A549 (cell line): ENCODE data around the gene PSMA7. TPM values are rescaled to one million over a fixed set of nuclear protein-coding genes. Genes with fewer than 3 reads are reported as not detected.

Source experiments
- ATAC-seq, 2 experiments: fragments of 200-7000 bp in 1 of 2; fragments of >200 bp in 1 of 2; cut with Nextera tagmentation in 1 of 2; cut with Tn5 transposase in 1 of 2; 3 replicates each; pipeline versions ENCODE4 v1.8.0 to v1.9.1; 2018 to 2020; ENCODE audit warnings: mild to moderate bottlenecking in 1 of 2, moderate library complexity in 1 of 2
- CTCF ChIA-PET: fragments of 300-600 bp; sonication (Branson Sonifier 250); formaldehyde crosslinking; extraction: SDS; loops from one replicate; lab custom pipeline; 2021; ENCODE audit warnings: antibody characterized with exemption, inconsistent platforms; lab: Yijun Ruan, JAX
- POLR2A ChIA-PET: fragments of 350-600 bp; formaldehyde crosslinking; extraction: SDS; loops from one replicate; lab custom pipeline; 2021; ENCODE audit warnings: antibody characterized with exemption, inconsistent platforms; lab: Yijun Ruan, JAX
- DNase-seq, 2 experiments: peaks; one replicate each; pipeline versions ENCODE4 v3.0.0 to v3.0.0-alpha.2; 2011 to 2016; ENCODE audit warnings: low read depth in 1 of 2, low spot score in 1 of 2
- FAIRE-seq: peaks from 2 replicates; lab custom pipeline; 2011; peaks lifted over from hg19 to GRCh38; lab: Jason Lieb, UNC
- H3K27ac ChIP-seq, 2 experiments: fragments of >200 bp; sonication (Bioruptor Twin); formaldehyde crosslinking; 3 replicates each; pipeline ENCODE4 v1.5.1; 2016 to 2017
- H3K4me1 ChIP-seq: fragments of >200 bp; sonication (Bioruptor Twin); formaldehyde crosslinking; 3 replicates; pipeline ENCODE4 v1.6.1; 2016
- H3K4me2 ChIP-seq: fragments of >200 bp; sonication (Bioruptor Twin); formaldehyde crosslinking; 3 replicates; pipeline ENCODE4 v1.6.1; 2016
- H3K4me3 ChIP-seq: fragments of >200 bp; sonication (Bioruptor Twin); formaldehyde crosslinking; 3 replicates; pipeline ENCODE4 v1.5.1; 2016
- H3K9me3 ChIP-seq: fragments of >200 bp; sonication (Bioruptor Twin); formaldehyde crosslinking; 3 replicates; pipeline ENCODE4 v1.6.1; 2016
- BHLHE40 ChIP-seq: IDR thresholded peaks from 2 replicates; pipeline ENCODE4 v1.6.1; 2012; ENCODE audit warnings: low read depth, low read length, inconsistent platforms
- CTCF ChIP-seq: fragments of >200 bp; sonication (Bioruptor Twin); formaldehyde crosslinking; IDR thresholded peaks from 3 replicates; pipeline ENCODE4 v1.5.1; 2016
- E2F6 ChIP-seq: IDR thresholded peaks from 2 replicates; pipeline ENCODE4 v1.6.1; 2012; ENCODE audit warnings: low read depth, borderline replicate concordance
- EHF ChIP-seq: fragments of 250-450 bp; sonication (Bioruptor Pico); IDR thresholded peaks from 2 replicates; pipeline ENCODE4 v1.5.0; 2020; ENCODE audit warnings: mild to moderate bottlenecking
- FOXS1 ChIP-seq: fragments of 250-450 bp; sonication (Bioruptor Pico); IDR thresholded peaks from 2 replicates; pipeline ENCODE4 v1.5.0; 2020; ENCODE audit warnings: mild to moderate bottlenecking, moderate library complexity
- GATA3 ChIP-seq: IDR thresholded peaks from 2 replicates; pipeline ENCODE4 v1.6.1; 2012; ENCODE audit warnings: borderline replicate concordance
- HDAC2 ChIP-seq: fragments of 200-600 bp; sonication (generic); IDR thresholded peaks from 2 replicates; pipeline ENCODE4 v1.6.1; 2016
- HES2 ChIP-seq: fragments of >200 bp; sonication (Bioruptor Twin); formaldehyde crosslinking; IDR thresholded peaks from 2 replicates; pipeline ENCODE4 v1.6.1; 2016
- HOXB5 ChIP-seq: fragments of 250-450 bp; sonication (Bioruptor Pico); IDR thresholded peaks from 2 replicates; pipeline ENCODE4 v1.5.0; 2020; ENCODE audit warnings: mild to moderate bottlenecking, moderate library complexity
- MAX ChIP-seq: IDR thresholded peaks from 2 replicates; pipeline ENCODE4 v1.6.1; 2012
- MYC ChIP-seq: IDR thresholded peaks from 2 replicates; pipeline ENCODE4 v1.6.1; 2012; ENCODE audit warnings: mild to moderate bottlenecking, inconsistent platforms, low read length, improper control_type of control experiment, borderline replicate concordance
- PHF8 ChIP-seq: fragments of 200-600 bp; sonication (generic); IDR thresholded peaks from 2 replicates; pipeline ENCODE4 v1.6.1; 2016; ENCODE audit warnings: low read depth, mild to moderate bottlenecking, antibody characterized with exemption, moderate library complexity, borderline replicate concordance
- POLR2AphosphoS2 ChIP-seq: conservative IDR thresholded peaks from 2 replicates; pipeline ENCODE4 v1.6.1; 2012; ENCODE audit warnings: low read length, improper control_type of control experiment, inconsistent platforms
- RFX5 ChIP-seq: fragments of 450-650 bp; IDR thresholded peaks from 2 replicates; pipeline ENCODE4 v1.7.1; 2014; ENCODE audit warnings: antibody characterized with exemption, mild to moderate bottlenecking, moderate library complexity
- SREBF2 ChIP-seq: fragments of 450-650 bp; IDR thresholded peaks from 2 replicates; pipeline ENCODE4 v1.6.1; 2014; ENCODE audit warnings: mild to moderate bottlenecking, moderate library complexity
- TFCP2L1 ChIP-seq: fragments of 250-450 bp; sonication (Bioruptor Pico); IDR thresholded peaks from 2 replicates; pipeline ENCODE4 v1.5.0; 2021; ENCODE audit warnings: mild to moderate bottlenecking
- ZSCAN20 ChIP-seq: fragments of 250-450 bp; sonication (Bioruptor Pico); IDR thresholded peaks from 2 replicates; pipeline ENCODE4 v1.8.0; 2022; ENCODE audit warnings: mild to moderate bottlenecking, moderate library complexity
- WGBS: methylation state at CpG from one replicate; pipeline ENCODE4 v1.1.6; 2017; ENCODE audit errors: missing lambda C conversion rate; 5-methylcytosine and 5-hydroxymethylcytosine counted together
- polyA plus RNA-seq, 4 experiments: library from polyadenylated mRNA; depleted of rRNA in 3 of 4; stranded (reverse); fragments of >200 nt; fragmentation: RNase III in 1 of 4; extraction: RNeasy Plus Mini Kit Qiagen cat#74134 plus additional on column Dnase treatment in 1 of 4; gene quantifications; 2 replicates in 3 of 4; 3 replicates in 1 of 4; pipeline ENCODE4 v1.2.3, GENCODE V29; 2011 to 2017

The PSMA7 gene
- polyA plus RNA-seq, 2 of the 4 experiments (the other 2 are of a cell fraction) = 511 to 562 TPM

- Histone ChIP-seq H3K4me3 (no peak overlapping the region), H3K9me3 (no peaks in the 10 kb centered on the region), H3K4me1 (peaks cover 18% of the 10 kb centered on the region)
- CTCF ChIA-PET = interaction anchor here (1.0 to 1.5 kb wide), 2 partner anchors 11 to 135 kb away, joined by 4 read pairs; no protein-coding TSS in a partner anchor
- POLR2A ChIA-PET = no interaction called here
- ATAC-seq (no peak), DNase-seq (no peak)
- WGBS = 90% methylated on average over 7 of the region's 7 CpGs
- TF ChIP-seq RFX5 = no peak
- TF ChIP-seq, all 56 proteins: peak for 0
- no peak for FAIRE-seq
- no peak overlapping the region for H3K27ac ChIP-seq
- H3K4me2 ChIP-seq = no peak overlapping the region
These were observed 2.5 kb upstream of the PSMA7 start for GRCh38 chr20:62145688-62146018.

GRCh38 chr20:62143957-62144825 lies 997 bp upstream of the PSMA7 start:
- Histone ChIP-seq H3K27ac (peak overlapping the region; percentile 98), H3K4me2 (peak overlapping the region; percentile 72), H3K4me1 (peaks cover 18% of the 10 kb centered on the region), H3K4me3 (peak overlapping the region; percentile 98), H3K9me3 (no peaks in the 10 kb centered on the region)
- FAIRE-seq (no peak), ATAC-seq (peak; percentile 48 to 73), DNase-seq (peak; percentile 66 to 68)
- WGBS = 10% methylated on average over 26 of the region's 104 CpGs
- ChIA-PET CTCF (interaction anchor here (0.8 to 1.1 kb wide), 2 partner anchors 17 to 20 kb away, joined by 3 read pairs; no protein-coding TSS in a partner anchor), POLR2A (interaction anchor here (2.5 kb wide), 1 partner anchor 23 kb away, joined by 12 read pairs; the partner anchor contains the start of gene LSM14B)
- TF ChIP-seq SREBF2 (no peak), TFCP2L1 (no peak), MAX (peak; percentile 81), E2F6 (peak; percentile 50; the same call in 1 of the 2 replicates), PHF8 (0 out of 2 replicates have a peak, but pooled peaks have one; percentile 40)

- whole genome bisulfite sequencing = 1% methylated on average over 14 of the region's 71 CpGs
- ChIA-PET CTCF (interaction anchor here (0.8 to 2.5 kb wide), 7 partner anchors 12 to 134 kb away, joined by 3 to 14 read pairs (median 3); no protein-coding TSS in a partner anchor), POLR2A (interaction anchor here (1.0 to 2.5 kb wide), 3 partner anchors 21 to 76 kb away, joined by 4 to 12 read pairs (median 7); partner anchors contain the start of genes LSM14B and TAF4)
- peaks cover 18% of the 10 kb centered on the region for H3K4me1 ChIP-seq
- TF ChIP-seq MYC (no peak), PHF8 (0 out of 2 replicates have a peak, but pooled peaks have one; percentile 4)
- no peaks in the 10 kb centered on the region for H3K9me3 ChIP-seq
- peak overlapping the region; percentile 98 for H3K27ac ChIP-seq
- ATAC-seq (peak; percentile 11 to 12; a peak in 5 of 6 replicates), FAIRE-seq (no peak), DNase-seq (no peak)
- peak overlapping the region; percentile 98 for H3K4me3 ChIP-seq
- H3K4me2 ChIP-seq = peak overlapping the region; percentile 88
These were observed 728 bp downstream of the PSMA7 start for GRCh38 chr20:62142252-62143080.

GRCh38 chr20:62141397-62142251 lies 1.6 kb downstream of the PSMA7 start:
- FAIRE-seq (no peak), ATAC-seq (peak in 1 of 2 experiments; percentile 50; a peak in 3 of 6 replicates), DNase-seq (peak in 1 of 2 experiments; percentile 45)
- Histone ChIP-seq H3K4me3 (peak overlapping the region; percentile 98), H3K4me2 (peak overlapping the region; percentile 88), H3K9me3 (no peaks in the 10 kb centered on the region), H3K27ac (peak overlapping the region; percentile 98), H3K4me1 (peaks cover 18% of the 10 kb centered on the region)
- WGBS = 26% methylated on average over 14 of the region's 14 CpGs
- CTCF ChIA-PET = interaction anchor here (0.6 to 2.5 kb wide), 9 partner anchors 9 to 138 kb away, joined by 3 to 14 read pairs (median 3); no protein-coding TSS in a partner anchor
- POLR2A ChIA-PET = interaction anchor here (2.2 to 2.5 kb wide), 2 partner anchors 20 to 75 kb away, joined by 7 to 12 read pairs; partner anchors contain the start of genes LSM14B and TAF4
- TF ChIP-seq CTCF (peak; percentile 36), POLR2AphosphoS2 (no peak), BHLHE40 (no peak), HOXB5 (no peak), GATA3 (no peak), HES2 (no peak), ZSCAN20 (CRISPR knock-in tag) (no peak), MAX (peak; percentile 5; the same call in 1 of the 2 replicates), EHF (CRISPR knock-in tag) (no peak), HDAC2 (no peak), FOXS1 (no peak)
